Left lung (tissue), 14 donors: ENCODE data around the gene RPRD2. TPM values are rescaled to one million over a fixed set of nuclear protein-coding genes. Genes with fewer than 3 reads are reported as not detected.
"Not testable (repeated sequence)": the region's sequence is repeated elsewhere in the genome, so short reads cannot be mapped to it uniquely, and the experiment has no call there.

Experiments
- ATAC-seq: fragments of 200-7000 bp; cut with Tn5 transposase; one replicate; pipeline ENCODE4 v1.9.1; 2020; ENCODE audit warnings: moderate library complexity
- DNase-seq, 4 donors: peaks; one replicate each; pipeline ENCODE4 v3.0.0-alpha.2; 2013 to 2020
- H3K27ac ChIP-seq, 2 donors: fragments of 200-600 bp; sonication (generic) in 1 of 2; one replicate each; pipeline versions ENCODE4 v1.5.0 to v1.8.0; 2020 to 2021
- H3K27me3 ChIP-seq, 2 donors: fragments of 200-600 bp; sonication (generic) in 1 of 2; one replicate each; pipeline versions ENCODE4 v1.5.0 to v1.8.0; 2020 to 2021
- H3K36me3 ChIP-seq, 2 donors: fragments of 200-600 bp; sonication (generic) in 1 of 2; one replicate each; pipeline versions ENCODE4 v1.5.0 to v1.8.0; 2020 to 2021
- H3K4me1 ChIP-seq, 2 donors: fragments of 200-600 bp; one replicate each; pipeline ENCODE4 v1.8.0; 2021
- H3K4me3 ChIP-seq, 2 donors: fragments of 200-600 bp; sonication (generic) in 1 of 2; one replicate each; pipeline versions ENCODE4 v1.5.0 to v1.8.0; 2020 to 2021; ENCODE audit warnings: mild to moderate bottlenecking in 1 of 2
- H3K9me3 ChIP-seq, 2 donors: fragments of 200-600 bp; sonication (generic) in 1 of 2; one replicate each; pipeline versions ENCODE4 v1.5.0 to v1.8.0; 2020 to 2021
- CTCF ChIP-seq, 2 donors: fragments of 200-600 bp; sonication (generic) in 1 of 2; IDR thresholded peaks; one replicate each; pipeline versions ENCODE4 v1.5.0 to v1.8.0; 2021; ENCODE audit warnings: antibody characterized with exemption in 2 of 2
- intact Hi-C, 2 donors: fragments of 100-400 bp; cut with DNase I; formaldehyde crosslinking; loops; one replicate each; pipeline versions ENCODE4 v1.11.2 to v1.14.2; 2022
- long read RNA-seq, 12 donors: library from polyadenylated mRNA in 2 of 12; unstranded in 2 of 12; transcript quantifications; one replicate each; pipeline ENCODE4 v2.0.0 and lab custom pipeline, GENCODE V29; 2019 to 2026
- polyA plus RNA-seq, 6 donors: library from polyadenylated mRNA; unstranded; fragments of 120-200 nt; gene quantifications; one replicate each; pipeline ENCODE4 v1.2.1, GENCODE V29; 2013; ENCODE audit not compliant: insufficient read length in 6 of 6
- total RNA-seq, 2 donors: library from RNA; stranded (reverse); fragmentation: NEBNext Ultra II Directional; extraction: Animal tissue kit (Norgen Biotek cat#: 25700); gene quantifications; one replicate each; pipeline ENCODE4 v1.2.1, GENCODE V29; 2021
- donor health status: DM: no; HTN: yes; CAD: no.
- donor health status: DM: no; HTN: no; CAD: no.

The RPRD2 gene
- 10 to 100 TPM; 26.2 to 29.3 TPM for total RNA-seq
- polyA plus RNA-seq: 10 to 100 TPM; 41.8 to 43.8 (median 42.8) TPM
- long read RNA-seq, donor 1, full-length matches to known transcripts: 6 of 16 reads
- long read RNA-seq, donor 1, partial matches to known transcripts: 10 of 16 reads
- long read RNA-seq, donor 1, other reads (novel, unspliced or antisense): 0 of 16 reads
- long read RNA-seq, donor 2, full-length matches to known transcripts: 6 of 19 reads
- long read RNA-seq, donor 2, partial matches to known transcripts: 13 of 19 reads
- long read RNA-seq, donor 2, other reads (novel, unspliced or antisense): 0 of 19 reads
- long read RNA-seq, donor 3, full-length matches to known transcripts: 6 of 6 reads
- long read RNA-seq, donor 3, partial matches to known transcripts: 0 of 6 reads
- long read RNA-seq, donor 3, other reads (novel, unspliced or antisense): 0 of 6 reads
- long read RNA-seq, donor 4, partial matches to known transcripts: 0 of 2 reads
- long read RNA-seq, donor 4, other reads (novel, unspliced or antisense): 2 of 2 reads
- long read RNA-seq, donor 5, full-length matches to known transcripts: 11 of 16 reads
- long read RNA-seq, donor 5, partial matches to known transcripts: 5 of 16 reads
- long read RNA-seq, donor 5, other reads (novel, unspliced or antisense): 0 of 16 reads
- long read RNA-seq, donor 6, partial matches to known transcripts: 0 of 1 reads
- long read RNA-seq, donor 6, other reads (novel, unspliced or antisense): 0 of 1 reads
- long read RNA-seq, donor 7, full-length matches to known transcripts: 3 of 3 reads
- long read RNA-seq, donor 7, partial matches to known transcripts: 0 of 3 reads
- long read RNA-seq, donor 7, other reads (novel, unspliced or antisense): 0 of 3 reads
- long read RNA-seq, donor 8, full-length matches to known transcripts: 8 of 13 reads
- long read RNA-seq, donor 8, partial matches to known transcripts: 5 of 13 reads
- long read RNA-seq, donor 8, other reads (novel, unspliced or antisense): 0 of 13 reads
- long read RNA-seq, donor 9: 0 reads
- long read RNA-seq, donor 10, partial matches to known transcripts: 1 of 3 reads
- long read RNA-seq, donor 10, other reads (novel, unspliced or antisense): 2 of 3 reads
- long read RNA-seq, donor 11, full-length matches to known transcripts: 7 of 14 reads
- long read RNA-seq, donor 11, partial matches to known transcripts: 7 of 14 reads
- long read RNA-seq, donor 11, other reads (novel, unspliced or antisense): 0 of 14 reads
- long read RNA-seq, donor 12, full-length matches to known transcripts: 4 of 4 reads
- long read RNA-seq, donor 12, partial matches to known transcripts: 0 of 4 reads
- long read RNA-seq, donor 12, other reads (novel, unspliced or antisense): 0 of 4 reads

- H3K36me3 ChIP-seq: no peaks in the 10 kb centered on the region
- H3K9me3 ChIP-seq: no peaks in the 10 kb centered on the region
- peak in 1 of 2 donors; percentile 25 for TF ChIP-seq CTCF (IDR thresholded peaks at IDR 0.05)
- H3K27me3 ChIP-seq: no peaks in the 10 kb centered on the region
- intact Hi-C loops: no loop called here
- peak within 1 kb of the TSS; percentile 57 to 63 for H3K4me3 ChIP-seq
- DNase-seq: peak; percentile 97 to 100 (median 100)
- peak; percentile 97 for ATAC-seq
- peak within 1 kb of the TSS; percentile 97 to 99 for H3K27ac ChIP-seq
- peaks cover 0 to 28% of the 10 kb centered on the region in 2 donors for H3K4me1 ChIP-seq
Measured at GRCh38 chr1:150363426-150364230, at the start of gene RPRD2. RPRD2 (plus strand) TSS chr1:150364147; CDS start chr1:150364715, 568 bp downstream.

- H3K4me1 ChIP-seq, ATAC-seq, H3K9me3 ChIP-seq, intact Hi-C loops, H3K36me3 ChIP-seq, DNase-seq, H3K27me3 ChIP-seq, H3K27ac ChIP-seq, H3K4me3 ChIP-seq: not testable (repeated sequence)
Measured at GRCh38 chr1:150314691-150315090, 49.3 kb upstream of the RPRD2 start.

- TF ChIP-seq CTCF (IDR thresholded peaks at IDR 0.05): no peak
- Histone ChIP-seq H3K4me1 (peaks cover 5 to 25% of the 10 kb centered on the region in 2 donors), H3K4me3 (peak overlapping the region; percentile 68 to 77), H3K27me3 (no peaks in the 10 kb centered on the region), H3K27ac (peak overlapping the region; percentile 89 to 91), H3K9me3 (no peaks in the 10 kb centered on the region), H3K36me3 (peaks cover 0 to 11% of the 10 kb centered on the region in 2 donors)
- DNase-seq (no peak), ATAC-seq (no peak)
- intact Hi-C loops: no loop called here
Measured at GRCh38 chr1:150320667-150320978, 43.3 kb upstream of the RPRD2 start.

- peak overlapping the region; percentile 68 to 77 for H3K4me3 ChIP-seq
- H3K4me1 ChIP-seq: peaks cover 5 to 25% of the 10 kb centered on the region in 2 donors
- H3K36me3 ChIP-seq: peaks cover 0 to 22% of the 10 kb centered on the region in 2 donors
- ATAC-seq (peak; percentile 7), DNase-seq (no peak)
- no peaks in the 10 kb centered on the region for H3K9me3 ChIP-seq
- peak overlapping the region; percentile 89 to 91 for H3K27ac ChIP-seq
- H3K27me3 ChIP-seq: no peaks in the 10 kb centered on the region
- no peak for TF ChIP-seq CTCF (IDR thresholded peaks at IDR 0.05)
- intact Hi-C loops: no loop called here
Measured at GRCh38 chr1:150321826-150322166, 42.2 kb upstream of the RPRD2 start.

- intact Hi-C loops: no loop called here
- peaks cover 5 to 25% of the 10 kb centered on the region in 2 donors for H3K4me1 ChIP-seq
- DNase-seq (no peak), ATAC-seq (no peak)
- TF ChIP-seq CTCF (IDR thresholded peaks at IDR 0.05): no peak
- no peaks in the 10 kb centered on the region for H3K27me3 ChIP-seq
- peaks cover 0 to 28% of the 10 kb centered on the region in 2 donors for H3K36me3 ChIP-seq
- H3K27ac ChIP-seq: peak overlapping the region in 1 of 2 donors; percentile 89
- H3K4me3 ChIP-seq: peak overlapping the region; percentile 68 to 77
- no peaks in the 10 kb centered on the region for H3K9me3 ChIP-seq
Measured at GRCh38 chr1:150322310-150322709, 41.6 kb upstream of the RPRD2 start.
